NCI-H446 (cell line): ENCODE results near the gene SLC25A34.

Source experiments
- DNase-seq, 2 experiments: peaks; one replicate each; lab custom pipeline; 2025; lab: John Stamatoyannopoulos, UW

SLC25A34 gene

GRCh38 chr1:15753776-15754175 lies 17.7 kb downstream of the SLC25A34 start:
- no peak for DNase-seq

- DNase-seq: no peak
These were observed 19.1 kb downstream of the SLC25A34 start for GRCh38 chr1:15755021-15755645.

GRCh38 chr1:15755646-15756040 lies 19.6 kb downstream of the SLC25A34 start:
- no peak for DNase-seq

GRCh38 chr1:15756143-15757015 lies 20.3 kb downstream of the SLC25A34 start:
- no peak for DNase-seq

- DNase-seq: no peak
These were observed 21.0 kb downstream of the SLC25A34 start for GRCh38 chr1:15757016-15757543.

GRCh38 chr1:15757575-15758342 lies 21.7 kb downstream of the SLC25A34 start:
- DNase-seq: no peak

- no peak for DNase-seq
These were observed 22.4 kb downstream of the SLC25A34 start, which contains the start of gene FBLIM1 for GRCh38 chr1:15758343-15758931. Gene FBLIM1 (plus strand): TSS chr1:15758795. CDS start chr1:15764984, 6,189 bp downstream.

GRCh38 chr1:15758953-15759661 lies 23.0 kb downstream of the SLC25A34 start:
- no peak for DNase-seq

- DNase-seq: no peak
These were observed 24.6 kb downstream of the SLC25A34 start for GRCh38 chr1:15760520-15761211.

GRCh38 chr1:15761366-15762128 lies 25.5 kb downstream of the SLC25A34 start:
- DNase-seq: no peak

- no peak for DNase-seq
These were observed 26.5 kb downstream of the SLC25A34 start for GRCh38 chr1:15762546-15762945.

- no peak for DNase-seq
These were observed 28.3 kb downstream of the SLC25A34 start for GRCh38 chr1:15764269-15764764.

GRCh38 chr1:15764890-15765289 lies 28.8 kb downstream of the SLC25A34 start:
- DNase-seq: no peak

GRCh38 chr1:15765495-15766194 lies 29.6 kb downstream of the SLC25A34 start:
- peak in 1 of 2 experiments; percentile 48 for DNase-seq

- no peak for DNase-seq
These were observed 31.9 kb downstream of the SLC25A34 start for GRCh38 chr1:15767941-15768340.

- DNase-seq: no peak
These were observed 32.3 kb downstream of the SLC25A34 start for GRCh38 chr1:15768388-15768787.

GRCh38 chr1:15770313-15770962 lies 34.4 kb downstream of the SLC25A34 start:
- no peak for DNase-seq

GRCh38 chr1:15771836-15772515 lies 35.9 kb downstream of the SLC25A34 start:
- no peak for DNase-seq
